ENCODE data around the gene ZNF346.
"Not testable (repeated sequence)": the region's sequence is repeated elsewhere in the genome, so short reads cannot be mapped to it uniquely, and the experiment has no call there.

ZNF346 gene

GRCh38 chr5:177022386-177023302, at the start of gene ZNF346:
TSS of gene ZNF346 (plus strand) at chr5:177022696. CDS start at chr5:177022739, 43 bp downstream.
- peak; percentile 93 for DNase-seq

DNA sequence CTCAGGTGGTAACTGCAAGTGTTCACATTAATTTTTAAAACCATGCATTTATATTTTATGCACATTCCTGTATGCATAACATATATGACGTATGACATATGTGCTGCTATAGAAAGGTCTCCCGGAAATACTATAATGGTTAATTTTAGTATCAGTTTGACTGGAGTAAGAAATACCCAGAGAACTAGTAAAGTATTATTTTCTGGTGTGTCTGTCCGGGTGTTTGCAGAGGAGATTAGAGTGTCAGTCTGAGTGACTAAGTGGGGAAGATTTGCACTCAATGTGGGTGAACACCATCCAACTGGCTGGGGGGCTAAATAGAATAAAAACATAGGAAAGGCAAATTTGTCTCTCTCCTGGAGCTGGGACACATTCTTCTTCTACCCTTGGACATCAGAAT, 42.8 kb upstream of the ZNF346 start:
- no peak for DNase-seq

GRCh38 chr5:176980818-176981217, 41.7 kb upstream of the ZNF346 start:
- no peak for DNase-seq

DNA sequence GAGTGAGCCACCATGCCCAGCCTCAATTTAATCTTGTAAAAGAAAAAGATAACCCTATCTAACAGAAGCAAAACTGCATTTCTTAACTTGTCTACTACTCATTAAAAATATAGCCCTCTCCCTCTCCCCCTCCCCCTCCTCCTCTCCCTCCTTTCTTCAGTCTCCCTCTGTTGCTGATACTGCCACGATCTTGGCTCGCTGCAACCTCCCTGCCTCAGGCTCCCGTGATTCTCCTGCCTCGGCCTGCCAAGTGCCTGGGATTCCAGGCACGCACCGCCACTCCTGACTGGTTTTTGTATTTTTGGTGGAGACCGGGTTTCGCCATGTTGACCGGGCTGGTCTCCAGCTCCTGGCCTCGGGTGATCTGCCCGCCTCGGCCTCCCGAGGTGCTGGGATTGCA, 39.4 kb upstream of the ZNF346 start:
- not testable (repeated sequence) for DNase-seq

DNA sequence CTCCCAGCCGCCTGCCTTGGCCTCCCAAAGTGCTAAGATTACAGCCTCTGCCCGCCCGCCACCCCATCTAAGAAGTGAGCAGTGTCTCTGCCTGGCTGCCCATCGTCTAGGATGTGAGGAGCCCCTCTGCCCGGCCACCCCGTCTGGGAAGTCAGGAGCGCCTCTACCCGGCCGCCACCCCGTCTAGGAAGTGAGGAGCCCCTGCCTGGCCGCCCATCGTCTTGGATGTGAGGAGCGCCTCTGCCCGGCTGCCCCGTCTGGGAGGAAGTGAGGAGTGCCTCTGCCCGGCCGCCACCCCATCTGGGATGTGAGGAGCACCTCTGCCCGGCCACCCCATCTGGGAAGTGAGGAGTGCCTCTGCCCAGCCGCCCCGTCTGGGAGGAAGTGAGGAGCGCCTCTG, 38.9 kb upstream of the ZNF346 start:
- DNase-seq: not testable (repeated sequence)

- not testable (repeated sequence) for DNase-seq
Measured at GRCh38 chr5:176984176-176984575, 38.3 kb upstream of the ZNF346 start.

GRCh38 chr5:176985516-176985915, 37.0 kb upstream of the ZNF346 start:
- peak; percentile 63 for DNase-seq

DNA sequence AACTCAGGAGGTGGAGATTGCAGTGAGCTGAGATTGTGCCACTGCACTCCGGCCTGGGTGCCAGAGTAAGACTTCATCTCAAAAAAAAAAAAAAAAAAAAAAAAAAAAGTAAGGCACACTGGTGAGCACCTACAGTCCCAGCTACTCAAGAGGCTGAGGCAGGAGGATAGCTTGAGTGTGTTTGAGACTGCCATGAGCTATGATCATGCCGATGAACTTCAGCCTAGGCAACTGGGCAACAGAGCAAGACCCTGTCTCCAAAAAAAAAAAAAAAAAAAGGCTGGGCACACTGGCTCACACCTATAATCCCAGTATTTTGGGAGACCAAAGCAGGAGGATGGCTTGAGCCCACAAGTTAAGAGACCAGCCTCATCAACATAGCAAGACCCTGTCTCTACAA, 36.2 kb upstream of the ZNF346 start:
- DNase-seq: no peak

DNA sequence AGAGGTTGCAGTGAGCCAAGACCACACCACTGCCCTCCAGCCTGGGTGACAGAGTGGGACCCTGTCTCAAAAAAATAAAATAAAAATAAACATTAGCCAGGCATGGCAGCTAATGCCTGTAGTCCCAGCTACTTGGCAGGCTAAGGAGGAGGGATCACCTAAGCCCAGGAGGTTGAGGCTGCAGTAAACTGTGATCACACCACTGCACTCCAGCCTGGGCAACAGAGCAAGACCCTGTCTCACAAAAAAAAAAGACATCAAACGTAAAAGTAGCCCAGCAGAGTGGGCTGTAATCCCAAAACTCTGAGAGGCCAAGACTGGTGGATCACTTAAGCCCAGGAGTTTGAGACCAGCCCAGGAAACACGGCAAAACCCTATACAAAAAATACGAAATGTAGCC, 34.9 kb upstream of the ZNF346 start:
- DNase-seq: no peak

- DNase-seq: not testable (repeated sequence)
Measured at GRCh38 chr5:176993081-176993480, 29.4 kb upstream of the ZNF346 start.

DNA sequence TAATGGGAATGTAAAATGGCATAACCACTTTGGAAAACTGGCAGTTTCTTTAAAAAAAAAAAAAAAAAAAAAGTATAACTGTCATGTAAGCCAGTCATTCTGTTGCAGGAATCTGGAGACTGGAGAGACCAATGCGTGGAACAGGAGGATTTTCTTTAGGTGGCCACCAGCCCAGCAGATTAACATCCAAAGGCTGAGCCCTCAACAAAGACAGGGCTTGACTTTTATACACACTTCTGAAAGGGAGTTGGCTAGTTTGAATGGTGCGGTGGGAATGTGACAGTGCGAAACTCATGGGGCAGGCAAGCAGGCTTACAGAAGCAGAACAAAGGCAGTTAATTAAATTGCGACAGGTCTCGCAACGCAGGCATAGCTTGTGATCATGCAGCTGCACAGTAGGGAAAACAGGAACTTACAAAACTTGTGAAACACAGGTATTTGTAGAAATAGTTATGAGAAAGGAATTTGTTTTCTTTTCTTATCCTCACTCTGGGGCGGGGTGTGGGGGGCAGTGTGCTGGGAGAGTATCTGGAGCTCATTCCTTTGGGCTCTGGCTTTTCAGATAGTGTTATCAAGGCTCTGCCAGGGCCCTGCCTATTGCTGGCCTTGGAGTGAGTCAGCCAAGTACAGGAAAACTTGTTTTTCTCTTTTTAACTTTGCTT, 27.9 kb upstream of the ZNF346 start:
- no peak for DNase-seq

- DNase-seq: no peak
Measured at GRCh38 chr5:176995122-176995490, 27.4 kb upstream of the ZNF346 start.

DNA sequence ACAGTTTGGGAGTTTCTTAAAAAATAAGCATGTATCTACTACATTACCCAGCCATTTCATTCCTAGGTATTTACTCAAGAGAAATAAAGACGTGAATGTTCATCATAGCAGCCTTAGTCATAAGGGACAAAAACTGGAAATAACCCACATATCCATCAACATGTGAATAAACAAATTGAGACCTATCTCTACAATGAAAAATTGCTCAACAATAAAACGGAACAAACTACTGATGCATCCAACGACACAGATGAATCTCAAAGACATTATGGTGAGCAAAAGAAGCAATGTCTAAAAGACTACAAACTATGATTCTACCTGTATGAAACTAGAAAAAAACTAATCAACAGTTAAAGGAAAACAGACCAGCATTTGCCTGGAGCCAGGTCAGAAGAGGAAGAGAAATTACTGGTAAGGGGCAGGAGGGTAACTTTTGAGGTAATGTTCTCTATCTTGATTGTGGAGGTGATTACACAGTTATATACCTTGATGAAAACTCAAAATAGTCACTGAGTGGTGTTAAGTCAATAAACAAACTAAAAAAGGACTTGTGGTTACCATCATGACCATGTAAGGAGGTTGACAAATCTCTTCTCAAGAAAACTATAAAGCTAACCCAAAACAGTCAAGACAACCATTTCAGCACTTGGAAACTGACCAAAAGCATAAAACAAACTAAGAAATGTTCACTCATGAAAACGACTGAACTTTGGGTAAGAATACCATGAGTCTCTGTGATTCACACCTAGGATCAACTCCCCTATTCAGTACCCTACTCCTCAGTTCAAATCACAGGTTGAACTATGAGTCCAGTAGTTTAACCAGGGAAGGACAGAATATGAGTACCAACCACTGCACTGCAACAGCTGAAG, 26.4 kb upstream of the ZNF346 start:
- no peak for DNase-seq

- DNase-seq: no peak
Measured at GRCh38 chr5:176996780-176997179, 25.7 kb upstream of the ZNF346 start.

- no peak for DNase-seq
Measured at GRCh38 chr5:176998828-176999227, 23.7 kb upstream of the ZNF346 start.

GRCh38 chr5:176999526-176999925, 23.0 kb upstream of the ZNF346 start:
- DNase-seq: not testable (repeated sequence)

- no peak for DNase-seq
Measured at GRCh38 chr5:177003649-177004048, 18.8 kb upstream of the ZNF346 start.

GRCh38 chr5:177004961-177005360, 17.5 kb upstream of the ZNF346 start:
- DNase-seq: no peak

GRCh38 chr5:177005619-177006264, 16.8 kb upstream of the ZNF346 start:
- peak; percentile 72 for DNase-seq

DNA sequence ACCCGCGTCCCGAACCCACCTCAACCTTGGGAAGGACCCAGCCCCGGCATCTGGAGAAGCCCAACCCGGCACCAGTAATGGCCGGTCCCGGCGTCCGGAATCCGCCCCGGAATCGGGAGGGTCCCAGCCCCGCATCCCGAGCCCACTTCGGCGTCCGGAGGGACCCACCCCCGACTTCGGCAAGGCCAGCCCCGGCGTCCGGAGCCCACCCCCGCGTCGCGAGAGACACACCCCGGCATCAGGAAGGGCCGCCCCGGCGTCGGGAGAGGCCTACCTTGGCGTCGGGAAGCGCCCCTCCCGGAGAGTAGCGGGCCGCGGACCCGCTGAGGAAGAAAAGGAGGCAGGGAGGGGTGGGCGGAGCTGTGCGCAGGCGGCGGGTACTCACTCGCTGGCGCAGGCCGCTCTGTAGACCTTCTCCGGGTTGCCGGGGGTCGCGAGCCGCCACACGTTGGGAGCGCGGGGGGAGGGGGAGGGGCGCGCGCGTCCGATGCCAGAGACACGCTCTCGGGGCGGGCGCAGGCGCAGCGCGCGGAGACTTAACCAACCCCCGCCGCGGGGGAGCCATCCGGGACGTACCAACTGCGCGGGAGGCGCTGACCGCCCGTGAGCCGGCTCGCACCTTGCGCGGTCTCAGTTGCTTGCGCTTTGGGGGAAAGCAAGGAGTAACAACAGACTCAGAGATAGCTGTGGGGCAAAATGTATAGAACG, 16.1 kb upstream of the ZNF346 start, which contains the start of gene UIMC1:
Gene UIMC1 (minus strand): TSS at position 515 of the 708 bp plus-strand sequence. CDS start 24,164 bp downstream, outside the sequence.
- peak; percentile 94 for DNase-seq

DNA sequence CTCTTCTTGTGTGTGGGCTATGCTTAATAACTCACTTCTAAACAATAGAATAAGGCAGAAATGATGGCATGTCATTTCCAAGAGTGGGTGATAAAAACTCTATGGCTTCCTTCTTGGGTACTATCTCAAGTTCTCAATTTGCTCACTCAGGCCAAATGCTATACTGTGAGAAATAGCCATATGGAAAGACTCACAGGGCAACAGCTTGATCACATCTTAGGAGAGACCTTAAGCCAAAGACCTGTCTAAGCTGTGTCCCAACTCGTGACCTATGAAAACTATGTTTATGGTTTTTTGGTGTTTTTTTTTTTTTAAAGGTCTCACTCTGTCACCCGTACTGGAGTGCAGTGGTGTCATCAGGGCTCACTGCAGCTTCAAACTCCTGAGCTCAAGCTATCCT, 13.8 kb upstream of the ZNF346 start:
- DNase-seq: no peak

- DNase-seq: no peak
Measured at GRCh38 chr5:177010153-177010552, 12.3 kb upstream of the ZNF346 start.
